ENCODE results near the gene HPGDS.

HPGDS gene

DNA sequence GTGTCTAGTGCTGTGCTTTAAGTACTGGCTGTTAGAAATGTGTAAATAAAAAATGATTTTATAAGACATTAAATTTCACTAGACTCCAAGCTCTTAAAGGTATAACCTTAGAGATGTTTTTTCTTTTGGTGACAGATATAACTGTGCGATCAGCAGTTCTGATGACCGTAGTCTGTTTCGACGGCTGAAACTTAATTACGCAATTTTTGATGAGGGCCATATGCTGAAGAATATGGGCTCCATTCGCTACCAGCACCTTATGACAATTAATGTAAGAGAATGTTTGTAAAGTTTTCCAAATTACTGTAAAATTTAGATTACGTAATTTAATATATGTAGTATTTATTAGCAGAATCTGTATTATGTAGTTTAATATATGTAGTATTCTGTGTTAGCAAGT is 66.4 kb downstream of the HPGDS start:
- H3K27ac ChIP-seq, result no peak overlapping the region
- no peak overlapping the region for H3K9ac ChIP-seq
- H2AFZ ChIP-seq, result no peak overlapping the region
- no peaks in the 10 kb centered on the region for H3K79me2 ChIP-seq
- no peak overlapping the region for H3K4me3 ChIP-seq (ENCODE audit: low read depth, low read length)
- no peaks in the 10 kb centered on the region for H3K9me3 ChIP-seq (ENCODE audit: control insufficient read depth, low read length)
- H3K27me3 ChIP-seq (ENCODE audit: control insufficient read depth, insufficient read depth, low read length), result no peaks in the 10 kb centered on the region
- no peaks in the 10 kb centered on the region for H3K36me3 ChIP-seq (ENCODE audit: control insufficient read depth, insufficient read depth, low read length)
- no peak overlapping the region for H3K4me2 ChIP-seq (ENCODE audit: low read length)
- H3K4me1 ChIP-seq, result no peaks in the 10 kb centered on the region
- TF ChIP-seq, protein P1, sequence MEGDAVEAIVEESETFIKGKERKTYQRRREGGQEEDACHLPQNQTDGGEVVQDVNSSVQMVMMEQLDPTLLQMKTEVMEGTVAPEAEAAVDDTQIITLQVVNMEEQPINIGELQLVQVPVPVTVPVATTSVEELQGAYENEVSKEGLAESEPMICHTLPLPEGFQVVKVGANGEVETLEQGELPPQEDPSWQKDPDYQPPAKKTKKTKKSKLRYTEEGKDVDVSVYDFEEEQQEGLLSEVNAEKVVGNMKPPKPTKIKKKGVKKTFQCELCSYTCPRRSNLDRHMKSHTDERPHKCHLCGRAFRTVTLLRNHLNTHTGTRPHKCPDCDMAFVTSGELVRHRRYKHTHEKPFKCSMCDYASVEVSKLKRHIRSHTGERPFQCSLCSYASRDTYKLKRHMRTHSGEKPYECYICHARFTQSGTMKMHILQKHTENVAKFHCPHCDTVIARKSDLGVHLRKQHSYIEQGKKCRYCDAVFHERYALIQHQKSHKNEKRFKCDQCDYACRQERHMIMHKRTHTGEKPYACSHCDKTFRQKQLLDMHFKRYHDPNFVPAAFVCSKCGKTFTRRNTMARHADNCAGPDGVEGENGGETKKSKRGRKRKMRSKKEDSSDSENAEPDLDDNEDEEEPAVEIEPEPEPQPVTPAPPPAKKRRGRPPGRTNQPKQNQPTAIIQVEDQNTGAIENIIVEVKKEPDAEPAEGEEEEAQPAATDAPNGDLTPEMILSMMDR (IDR thresholded peaks at IDR 0.05), result no peak

DNA sequence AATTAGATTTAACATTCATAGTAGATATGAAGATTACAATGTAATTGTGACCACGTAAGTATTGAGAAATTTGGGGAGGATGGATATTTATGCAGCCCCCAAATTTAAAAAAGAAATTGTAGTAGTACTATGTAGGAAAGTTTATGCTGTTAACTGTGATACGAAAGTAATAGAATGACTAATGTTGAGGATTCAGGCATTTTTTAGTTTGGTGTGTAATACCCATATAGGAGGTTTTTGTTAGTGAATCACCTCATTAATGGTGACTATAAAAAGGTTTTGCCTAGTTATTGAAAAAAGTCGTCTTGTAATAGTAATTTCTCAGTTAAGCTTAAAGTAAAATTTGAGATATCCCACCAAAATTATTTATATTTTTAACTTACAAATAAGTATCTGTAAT is 67.7 kb downstream of the HPGDS start:
- no peaks in the 10 kb centered on the region for H3K27me3 ChIP-seq (ENCODE audit: control insufficient read depth, insufficient read depth, low read length)
- H2AFZ ChIP-seq, result no peak overlapping the region
- H3K27ac ChIP-seq, result no peak overlapping the region
- TF ChIP-seq, protein P1 (IDR thresholded peaks at IDR 0.05), result no peak
- no peak overlapping the region for H3K9ac ChIP-seq
- no peaks in the 10 kb centered on the region for H3K9me3 ChIP-seq (ENCODE audit: control insufficient read depth, low read length)
- no peaks in the 10 kb centered on the region for H3K4me1 ChIP-seq
- no peak overlapping the region for H3K4me3 ChIP-seq (ENCODE audit: low read depth, low read length)
- no peaks in the 10 kb centered on the region for H3K79me2 ChIP-seq
- H3K4me2 ChIP-seq (ENCODE audit: low read length), result no peak overlapping the region
- no peaks in the 10 kb centered on the region for H3K36me3 ChIP-seq (ENCODE audit: control insufficient read depth, insufficient read depth, low read length)

DNA sequence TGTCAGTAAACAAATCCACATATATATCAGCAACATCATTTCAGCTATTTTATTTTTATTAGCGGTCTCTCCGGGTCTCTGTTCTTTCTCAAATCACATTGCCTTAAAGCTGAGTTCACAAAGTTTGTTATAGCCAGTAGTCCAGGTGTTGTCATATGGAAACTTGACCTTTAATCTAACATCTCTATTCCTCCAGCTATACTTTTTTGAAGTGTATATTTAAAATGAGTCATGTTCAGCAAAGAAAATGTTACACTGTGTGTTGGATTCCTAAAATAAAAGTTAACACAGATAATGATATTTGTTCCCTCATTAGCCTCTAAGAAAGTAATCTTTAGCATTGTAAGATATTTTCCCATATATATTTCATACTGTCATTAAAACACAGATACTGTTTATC is 71.4 kb downstream of the HPGDS start:
- Histone ChIP-seq H3K9me3 (ENCODE audit: control insufficient read depth, low read length) (no peaks in the 10 kb centered on the region), H3K9ac (no peak overlapping the region), H3K4me2 (ENCODE audit: low read length) (no peak overlapping the region), H3K36me3 (ENCODE audit: control insufficient read depth, insufficient read depth, low read length) (no peaks in the 10 kb centered on the region), H3K79me2 (no peaks in the 10 kb centered on the region), H3K27me3 (ENCODE audit: control insufficient read depth, insufficient read depth, low read length) (no peaks in the 10 kb centered on the region), H2AFZ (no peak overlapping the region), H3K4me1 (no peaks in the 10 kb centered on the region), H3K27ac (no peak overlapping the region), H3K4me3 (ENCODE audit: low read depth, low read length) (no peak overlapping the region)
- TF ChIP-seq, protein P1 (IDR thresholded peaks at IDR 0.05), result no peak

DNA sequence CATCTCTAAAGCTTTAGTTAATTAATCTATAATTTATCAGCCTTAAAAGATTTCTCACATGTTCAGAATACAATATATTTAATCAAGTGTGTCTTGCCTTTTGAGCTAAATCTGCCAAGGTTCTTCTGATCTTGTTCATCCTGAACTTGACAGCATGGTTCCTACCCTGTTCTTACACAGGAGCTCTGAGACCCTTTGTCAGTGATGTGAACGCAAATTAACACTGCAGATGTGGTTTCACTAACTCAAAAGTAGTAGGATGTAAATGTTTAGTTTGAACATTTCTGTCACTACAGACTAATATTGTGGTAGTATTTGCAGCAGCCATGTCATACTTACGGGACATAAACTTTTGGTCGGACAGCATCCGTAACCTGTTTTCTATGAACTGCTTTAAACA is 75.6 kb downstream of the HPGDS start:
- Histone ChIP-seq H3K9ac (no peak overlapping the region), H3K4me3 (ENCODE audit: low read depth, low read length) (no peak overlapping the region), H3K9me3 (ENCODE audit: control insufficient read depth, low read length) (no peaks in the 10 kb centered on the region), H3K36me3 (ENCODE audit: control insufficient read depth, insufficient read depth, low read length) (no peaks in the 10 kb centered on the region), H3K27me3 (ENCODE audit: control insufficient read depth, insufficient read depth, low read length) (no peaks in the 10 kb centered on the region), H3K79me2 (no peaks in the 10 kb centered on the region), H3K4me1 (no peaks in the 10 kb centered on the region), H2AFZ (no peak overlapping the region), H3K4me2 (ENCODE audit: low read length) (no peak overlapping the region), H3K27ac (no peak overlapping the region)
- TF ChIP-seq, protein P1 (IDR thresholded peaks at IDR 0.05), result no peak

DNA sequence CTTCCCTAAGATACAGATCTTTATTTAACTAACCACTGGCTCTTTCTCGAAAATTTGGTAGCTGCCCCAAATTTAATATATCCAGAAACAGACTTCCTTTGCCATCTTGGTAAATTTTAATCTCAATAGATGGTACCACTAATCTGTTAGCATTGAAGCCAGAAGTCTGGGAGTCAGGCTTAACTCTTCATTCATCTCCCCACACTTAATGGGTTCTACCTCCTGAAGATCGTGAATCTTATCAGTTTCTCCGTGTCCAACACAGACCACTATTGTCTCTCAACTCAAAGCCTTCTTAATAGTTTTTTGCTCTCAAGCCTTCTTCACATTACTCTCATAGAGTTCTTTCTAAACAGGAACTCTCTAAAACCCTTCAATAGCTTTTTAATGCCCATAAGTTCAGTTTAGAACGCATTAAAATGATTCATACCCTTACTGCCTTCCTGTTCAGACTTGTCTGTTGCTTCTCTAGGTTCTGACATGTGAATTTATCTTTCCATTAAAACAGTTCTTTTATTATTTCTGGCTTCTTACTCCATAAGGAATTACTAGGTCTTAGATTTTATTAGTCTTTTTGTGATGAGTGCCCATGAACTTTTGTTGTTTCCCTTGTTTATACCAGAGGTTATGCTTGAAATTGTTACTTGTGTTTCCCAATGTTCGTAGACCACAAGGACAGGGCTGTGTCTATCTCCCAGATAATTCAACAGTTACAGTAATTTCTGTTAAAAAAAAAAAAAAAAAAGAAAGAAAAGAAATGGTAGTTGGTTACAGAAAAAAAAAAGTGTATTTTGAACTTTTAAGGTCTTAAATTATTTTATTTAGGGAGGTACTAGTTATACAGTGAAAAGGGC is 80.2 kb downstream of the HPGDS start:
- Histone ChIP-seq H3K4me2 (ENCODE audit: low read length) (no peak overlapping the region), H3K27me3 (ENCODE audit: control insufficient read depth, insufficient read depth, low read length) (no peaks in the 10 kb centered on the region), H3K9me3 (ENCODE audit: control insufficient read depth, low read length) (no peaks in the 10 kb centered on the region), H2AFZ (no peak overlapping the region), H3K9ac (no peak overlapping the region), H3K4me1 (no peaks in the 10 kb centered on the region), H3K79me2 (no peaks in the 10 kb centered on the region), H3K4me3 (ENCODE audit: low read depth, low read length) (no peak overlapping the region), H3K36me3 (ENCODE audit: control insufficient read depth, insufficient read depth, low read length) (no peaks in the 10 kb centered on the region), H3K27ac (no peak overlapping the region)
- TF ChIP-seq, protein P1 (IDR thresholded peaks at IDR 0.05), result no peak

All from parathyroid adenoma (tissue), 2 donors.